Heart left ventricle (tissue), 16 donors: ENCODE measurements around the gene TNFSF11. TPM values are rescaled to one million over a fixed set of nuclear protein-coding genes. Genes with fewer than 3 reads are reported as not detected.

Experiments used
- ATAC-seq, 4 donors: fragments of 200-7000 bp; cut with Tn5 transposase; one replicate each; pipeline ENCODE4 v1.9.1; 2020 to 2022; ENCODE audit warnings: moderate library complexity in 4 of 4, mild to moderate bottlenecking in 3 of 4, moderate number of reproducible peaks in 1 of 4
- DNase-seq, 5 donors: peaks; one replicate each; pipeline ENCODE4 v3.0.0-alpha.2; 2020
- H3K27ac ChIP-seq, 12 donors: fragments of 200-600 bp; sonication (generic) in 4 of 12; one replicate each; pipeline versions ENCODE4 v1.5.0 to v1.8.0; 2016 to 2022; ENCODE audit warnings: mild to moderate bottlenecking in 2 of 12
- H3K27me3 ChIP-seq, 9 donors: fragments of 200-600 bp; sonication (generic) in 2 of 9; one replicate each; pipeline versions ENCODE4 v1.5.1 to v1.8.0; 2016 to 2022; ENCODE audit warnings: mild to moderate bottlenecking in 3 of 9
- H3K36me3 ChIP-seq, 9 donors: fragments of 200-600 bp; sonication (generic) in 2 of 9; one replicate each; pipeline versions ENCODE4 v1.5.0 to v1.8.0; 2018 to 2022; ENCODE audit warnings: mild to moderate bottlenecking in 2 of 9
- H3K4me1 ChIP-seq, 12 donors: fragments of 200-600 bp; sonication (generic) in 4 of 12; one replicate each; pipeline versions ENCODE4 v1.5.0 to v1.8.0; 2016 to 2022; ENCODE audit warnings: mild to moderate bottlenecking in 3 of 12
- H3K4me3 ChIP-seq, 12 donors: fragments of 200-600 bp; sonication (generic) in 4 of 12; one replicate each; pipeline versions ENCODE4 v1.5.0 to v1.8.0; 2017 to 2022; ENCODE audit warnings: mild to moderate bottlenecking in 9 of 12, moderate library complexity in 4 of 12
- H3K9me3 ChIP-seq, 12 donors: fragments of 200-600 bp; sonication (generic) in 4 of 12; one replicate each; pipeline versions ENCODE4 v1.5.0 to v1.8.0; 2016 to 2022; ENCODE audit warnings: mild to moderate bottlenecking in 1 of 12
- CTCF ChIP-seq, 12 donors: fragments of 200-600 bp; sonication (generic) in 4 of 12; IDR thresholded peaks; one replicate each; pipeline versions ENCODE4 v1.5.0 to v1.8.0; 2018 to 2022; ENCODE audit warnings: antibody characterized with exemption in 12 of 12, mild to moderate bottlenecking in 5 of 12
- POLR2A ChIP-seq, 2 donors: fragments of 450-650 bp; IDR thresholded peaks; one replicate each; pipeline ENCODE4 v1.6.1; 2017; ENCODE audit warnings: antibody characterized with exemption in 2 of 2, mild to moderate bottlenecking in 2 of 2, moderate library complexity in 2 of 2
- WGBS, 4 donors: extraction: QIAGEN DNeasy Blood & Tissue Kit in 2 of 4; methylation state at CpG; one replicate each; pipeline versions ENCODE4 v1.1.5 to v1.1.7; 2013 to 2018; 5-methylcytosine and 5-hydroxymethylcytosine counted together
- intact Hi-C, 10 donors: fragments of 100-400 bp; cut with DNase I; formaldehyde crosslinking; loops; one replicate each; pipeline versions ENCODE4 v1.11.1 to v1.14.2; 2022
- polyA plus RNA-seq, 2 donors: library from polyadenylated mRNA; stranded (reverse); fragments of 200-250 nt; gene quantifications; one replicate each; pipeline ENCODE4 v1.2.3, GENCODE V29; 2013
- total RNA-seq, 9 donors: library from RNA; depleted of rRNA in 2 of 9; stranded (reverse); fragments of >200 nt in 2 of 9; fragmentation: NEBNext Ultra II Directional in 3 of 9; extraction: Animal tissue kit (Norgen Biotek cat#: 25700) in 3 of 9; gene quantifications; one replicate each; pipeline versions ENCODE4 v1.1.0 to v1.2.4, GENCODE V29; 2016 to 2023
- donor health status: ischemic (EF 13 %, LVEDD 7.1; RV severe dilation, severe dysfunction).
- donor health status: healthy with polysubstance abuse.
- donor health status: DM: no; HTN: yes; CAD: no.
- donor health status: DM: no; HTN: no; CAD: no.
- donor health status: ischemic (EF 25% LVEDD 6.9; RV normal size, moderate dysfunction).
- donor health status: ischemic (EF 25% LVEDD 5.7; RV mildly dilated, moderate dysfunction).
- donor health status: healthy.
- donor health status: DM: yes; HTN: yes; CAD: no.
- donor health status: ischemic (EF 35%, LVEDD 5.7; RV mildly dilated, moderate dysfunction).
- donor health status: nonischemic (EF 11% LVEDD 7.7; RV severe dilation, severe dysfunction).
- donor health status: DM: yes; HTN: yes; CAD: no.
- donor health status: PGD.
- donor health status: ischemic (EF 29% LVEDD 5.4; RV normal size, mild dysfunction).
- donor health status: nonischemic (EF 23%, LVEDD 6.1; RV moderate dilation, normal function).

The TNFSF11 gene
- total and polyA plus RNA-seq, 11 donors: not detected

GRCh38 chr13:42611086-42611779 lies 37.3 kb downstream of the TNFSF11 start:
- DNase-seq (no peak), ATAC-seq (no peak)
- TF ChIP-seq POLR2A (IDR thresholded peaks at IDR 0.05) (no peak), CTCF (IDR thresholded peaks at IDR 0.05) (no peak)
- intact Hi-C loops: no loop called here
- Histone ChIP-seq H3K27me3 (peaks cover 0 to 19% (median 0%) of the 10 kb centered on the region in 9 donors), H3K4me3 (no peak overlapping the region), H3K27ac (no peak overlapping the region), H3K36me3 (no peaks in the 10 kb centered on the region), H3K9me3 (no peaks in the 10 kb centered on the region), H3K4me1 (no peaks in the 10 kb centered on the region)
- WGBS, 4 donors: 76 to 87% (median 85%) methylated on average over 2 of the region's 2 CpGs

GRCh38 chr13:42612021-42612765 lies 38.2 kb downstream of the TNFSF11 start:
- Histone ChIP-seq H3K4me1 (no peaks in the 10 kb centered on the region), H3K36me3 (no peaks in the 10 kb centered on the region), H3K4me3 (no peak overlapping the region), H3K27ac (no peak overlapping the region), H3K27me3 (peaks cover 0 to 19% (median 0%) of the 10 kb centered on the region in 9 donors), H3K9me3 (no peaks in the 10 kb centered on the region)
- TF ChIP-seq CTCF (IDR thresholded peaks at IDR 0.05): no peak
- no peak for TF ChIP-seq POLR2A (IDR thresholded peaks at IDR 0.05)
- no peak for DNase-seq
- 78 to 83% (median 80%) methylated on average over 7 of the region's 7 CpGs for WGBS, 4 donors
- no peak for ATAC-seq
- intact Hi-C loops: no loop called here

GRCh38 chr13:42614436-42615035 lies 40.6 kb downstream of the TNFSF11 start:
- TF ChIP-seq POLR2A (IDR thresholded peaks at IDR 0.05) (no peak), CTCF (IDR thresholded peaks at IDR 0.05) (no peak)
- Histone ChIP-seq H3K4me1 (no peaks in the 10 kb centered on the region), H3K9me3 (no peaks in the 10 kb centered on the region), H3K27me3 (peaks cover 0 to 10% (median 0%) of the 10 kb centered on the region in 9 donors), H3K4me3 (no peak overlapping the region), H3K27ac (no peak overlapping the region), H3K36me3 (no peaks in the 10 kb centered on the region)
- WGBS, 4 donors: 55 to 71% (median 67%) methylated on average over 3 of the region's 3 CpGs
- intact Hi-C loops: no loop called here
- DNase-seq (no peak), ATAC-seq (no peak)

GRCh38 chr13:42615691-42616090 lies 41.7 kb downstream of the TNFSF11 start:
- Histone ChIP-seq H3K27ac (no peak overlapping the region), H3K4me1 (no peaks in the 10 kb centered on the region), H3K4me3 (no peak overlapping the region), H3K9me3 (no peaks in the 10 kb centered on the region), H3K36me3 (no peaks in the 10 kb centered on the region), H3K27me3 (peaks cover 0 to 10% (median 0%) of the 10 kb centered on the region in 9 donors)
- no peak for ATAC-seq
- WGBS, 4 donors: 87 to 89% (median 88%) methylated on average over 6 of the region's 6 CpGs
- TF ChIP-seq POLR2A (IDR thresholded peaks at IDR 0.05): no peak
- no peak for TF ChIP-seq CTCF (IDR thresholded peaks at IDR 0.05)
- intact Hi-C loops: no loop called here
- DNase-seq: no peak
